Fibroblast of pulmonary artery (primary cell): ENCODE results near the gene C22orf42.

ENCODE experiments used
- DNase-seq: peaks from one replicate; pipeline ENCODE4 v3.0.0-alpha.2; 2010; ENCODE audit warnings: low read depth
- H3K4me3 ChIP-seq: replicated peaks from 2 replicates; pipeline ENCODE4 v1.5.1; 2011; ENCODE audit warnings: low read depth, mild to moderate bottlenecking, control low read depth, low read length, moderate library complexity
- CTCF ChIP-seq: IDR thresholded peaks from 2 replicates; pipeline ENCODE4 v1.5.1; 2011; ENCODE audit warnings: mild to moderate bottlenecking, control low read depth, low read length, inconsistent platforms; ENCODE audit errors: missing control alignments

C22orf42 gene

DNA sequence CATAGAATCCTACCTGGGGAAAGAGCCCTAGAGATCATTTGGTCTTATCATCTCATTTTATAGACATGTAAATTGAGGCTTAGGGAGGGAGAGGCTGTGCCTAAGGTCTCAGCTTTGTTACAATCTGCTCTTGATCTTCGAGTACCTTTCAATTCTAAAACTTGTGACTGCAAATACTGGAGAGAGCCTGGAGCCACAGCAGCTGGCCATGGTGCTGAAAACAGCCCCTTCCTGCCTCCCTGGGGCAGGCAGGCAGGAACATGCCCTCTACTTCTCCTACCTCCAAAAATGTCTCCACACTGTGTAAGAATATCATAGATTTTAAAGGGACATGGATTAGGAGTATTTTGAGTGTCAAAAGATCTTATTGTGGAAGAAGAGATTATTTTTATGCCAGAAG, 52.2 kb downstream of the C22orf42 start:
- no peak overlapping the region for H3K4me3 ChIP-seq
- DNase-seq, result peak; percentile 18
- no peak for TF ChIP-seq CTCF

DNA sequence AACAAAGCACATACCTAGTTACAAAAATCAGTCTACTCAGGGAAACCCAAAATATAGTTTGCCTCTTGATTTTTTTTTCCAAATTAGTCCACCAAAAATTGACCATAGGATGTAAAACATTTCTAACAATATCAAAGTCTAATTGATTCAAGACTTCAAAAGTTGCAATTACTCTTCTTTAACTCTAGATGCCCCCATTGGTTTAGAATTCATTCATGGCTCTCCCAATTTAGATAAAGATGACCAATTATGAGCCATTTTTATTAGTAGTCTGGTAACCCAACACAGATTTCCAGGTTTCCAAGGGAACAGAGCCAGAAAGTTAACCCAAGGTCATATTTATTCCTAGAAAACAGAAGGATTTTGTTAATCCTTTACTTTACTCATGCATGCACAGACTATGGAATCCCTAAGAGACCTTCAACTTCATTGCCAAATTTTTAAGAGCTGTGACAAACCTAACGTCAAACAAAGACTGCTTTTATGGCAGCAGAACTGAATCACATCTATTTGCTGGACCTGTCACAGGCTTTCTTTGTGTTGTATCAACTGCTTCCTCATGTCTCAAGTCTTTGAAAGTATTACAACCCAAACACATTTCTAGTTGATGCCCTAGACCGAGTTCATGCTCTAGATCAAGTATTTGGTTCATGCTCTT, 55.3 kb downstream of the C22orf42 start:
- peak; percentile 21 for DNase-seq
- H3K4me3 ChIP-seq, result no peak overlapping the region
- peak; percentile 29 for TF ChIP-seq CTCF

GRCh38 chr22:32100711-32101110, 58.4 kb downstream of the C22orf42 start:
- H3K4me3 ChIP-seq, result no peak overlapping the region
- TF ChIP-seq CTCF, result no peak
- DNase-seq, result no peak
